K562 (cell line): Measurements from ENCODE around the gene RAP1GAP2. TPM values are rescaled to one million over a fixed set of nuclear protein-coding genes. Genes with fewer than 3 reads are reported as not detected.

Source experiments
- ATAC-seq: fragments of 200-7000 bp; cut with Tn5 transposase; 3 replicates; pipeline ENCODE4 v1.9.1; 2020; ENCODE audit warnings: moderate library complexity
- BruUV-seq: library from RNA; stranded (reverse); fragments of 400-500 nt; replicated peaks from 2 replicates; lab custom pipeline; 2021; lab: Mats Ljungman, UMichigan
- CTCF ChIA-PET: fragments of 300-600 bp; formaldehyde crosslinking; extraction: SDS; loops from one replicate; lab custom pipeline; 2021; ENCODE audit warnings: low intra/inter-chr PET ratio; lab: Yijun Ruan, JAX
- POLR2A ChIA-PET: fragments of 300-600, 350-650 bp; sonication (Branson Sonifier 250); formaldehyde crosslinking; extraction: SDS; loops from one replicate; lab custom pipeline; 2021; ENCODE audit warnings: antibody characterized with exemption, inconsistent platforms; lab: Yijun Ruan, JAX
- DNase-seq, 4 experiments: peaks; one replicate each; pipeline versions ENCODE4 v3.0.0 to v3.0.0-alpha.2; 2011 to 2018; ENCODE audit warnings: low spot score in 3 of 4, mixed read lengths in 3 of 4; ENCODE audit errors: extremely low read depth in 1 of 4
- FAIRE-seq: peaks from 2 replicates; lab custom pipeline; 2011; peaks lifted over from hg19 to GRCh38; lab: Jason Lieb, UNC
- H2AFZ ChIP-seq: 2 replicates; pipeline ENCODE4 v1.6.0; 2011; ENCODE audit warnings: low read depth, low read length, control low read depth, inconsistent platforms
- H3K27ac ChIP-seq: fragments of 200-600 bp; 3 replicates; pipeline ENCODE4 v1.8.0; 2011; ENCODE audit warnings: low read depth, mild to moderate bottlenecking, control low read depth, inconsistent platforms, low read length, moderate library complexity, mixed read lengths; ENCODE audit errors: extremely low read depth
- H3K27me3 ChIP-seq, 2 experiments: fragments of 300-600 bp in 1 of 2; 2 replicates in 1 of 2; 3 replicates in 1 of 2; pipeline versions ENCODE4 v1.6.0 to v1.8.0; 2011; ENCODE audit warnings: inconsistent platforms in 2 of 2, low read length in 2 of 2, mild to moderate bottlenecking in 1 of 2, mixed read lengths in 1 of 2, moderate library complexity in 1 of 2; ENCODE audit not compliant: control insufficient read depth in 2 of 2, insufficient read depth in 2 of 2
- H3K36me3 ChIP-seq: fragments of 300-600 bp; 3 replicates; pipeline ENCODE4 v1.8.0; 2011; ENCODE audit warnings: mild to moderate bottlenecking, low read length, inconsistent platforms; ENCODE audit not compliant: control insufficient read depth, insufficient read depth
- H3K4me1 ChIP-seq, 2 experiments: fragments of 200-600 bp in 1 of 2; replicated peaks in 1 of 2; 2 replicates in 1 of 2; 3 replicates in 1 of 2; pipeline versions ENCODE4 v1.5.1 to v1.8.0; 2011; ENCODE audit warnings: inconsistent platforms in 2 of 2, low read length in 2 of 2, mild to moderate bottlenecking in 1 of 2, mixed read lengths in 1 of 2, moderate library complexity in 1 of 2; ENCODE audit not compliant: control insufficient read depth in 2 of 2, insufficient read depth in 2 of 2
- H3K4me2 ChIP-seq: 2 replicates; pipeline ENCODE4 v1.6.1; 2011; ENCODE audit warnings: low read length, control low read depth, inconsistent platforms, mixed read lengths; ENCODE audit not compliant: insufficient read depth
- H3K4me3 ChIP-seq: fragments of 200-600 bp; sonication (generic), shearing (Covaris generic); 2 replicates; pipeline ENCODE4 v1.5.1; 2016; ENCODE audit warnings: control low read depth, inconsistent platforms
- H3K79me2 ChIP-seq: fragments of 200-600 bp; 3 replicates; pipeline ENCODE4 v1.8.0; 2011; ENCODE audit warnings: low read length, inconsistent platforms; ENCODE audit not compliant: control insufficient read depth, insufficient read depth
- H3K9ac ChIP-seq, 2 experiments: 2 replicates each; pipeline versions ENCODE4 v1.6.0 to v1.6.1; 2011; ENCODE audit warnings: low read depth in 2 of 2, low read length in 2 of 2, control low read depth in 1 of 2, inconsistent platforms in 1 of 2, mild to moderate bottlenecking in 1 of 2, mixed read lengths in 1 of 2; ENCODE audit not compliant: insufficient read depth in 1 of 2
- H3K9me1 ChIP-seq: one replicate; pipeline ENCODE4 v1.6.0; 2011; ENCODE audit warnings: inconsistent platforms, mild to moderate bottlenecking, low read length, moderate library complexity; ENCODE audit not compliant: control insufficient read depth, insufficient read depth
- H3K9me3 ChIP-seq: replicated peaks from 2 replicates; pipeline ENCODE4 v1.5.1; 2011; ENCODE audit warnings: low read depth, low read length, inconsistent platforms; ENCODE audit not compliant: control insufficient read depth, insufficient read depth
- H4K20me1 ChIP-seq: replicated peaks from 2 replicates; pipeline ENCODE4 v1.6.1; 2011; ENCODE audit warnings: low read length, inconsistent platforms, mixed read lengths; ENCODE audit not compliant: control insufficient read depth, insufficient read depth
- ELF2 ChIP-seq: fragments of 250-450 bp; sonication (Bioruptor Pico); IDR thresholded peaks from 2 replicates; pipeline ENCODE4 v1.5.0; 2021; ENCODE audit warnings: mild to moderate bottlenecking
- POLR2A ChIP-seq: fragments of 450-650 bp; conservative IDR thresholded peaks from 2 replicates; pipeline ENCODE4 v1.6.1; 2016
- ZFX ChIP-seq: sonication (generic); formaldehyde crosslinking; IDR thresholded peaks from 2 replicates; pipeline ENCODE4 v1.8.0; 2022; ENCODE audit warnings: mild to moderate bottlenecking, missing genetic modification reagents, moderate library complexity
- WGBS: fragments of 100-300 bp; shearing (Covaris generic); methylation state at CpG from one replicate; pipeline ENCODE4 v1.1.6; 2016; ENCODE audit warnings: low coverage, mixed read lengths; ENCODE audit not compliant: insufficient coverage; ENCODE audit errors: missing lambda C conversion rate; 5-methylcytosine and 5-hydroxymethylcytosine counted together
- in situ Hi-C: fragments of 300-500 bp; cut with MboI; formaldehyde crosslinking; loops from 4 replicates; pipeline ENCODE4 v1.15.0; 2018; ENCODE audit warnings: inconsistent platforms, mixed read lengths
- intact Hi-C: fragments of 100-400 bp; cut with micrococcal nuclease; formaldehyde crosslinking; loops from 2 replicates; pipeline ENCODE4 v1.14.2; 2022
- polyA plus RNA-seq, 8 experiments: library from polyadenylated mRNA; depleted of rRNA in 4 of 8; stranded (reverse) in 5 of 8; unstranded in 3 of 8; fragments of >200 nt; fragmentation: Nextera tagmentation in 2 of 8; fragmentation: Illumina TruSeq in 1 of 8; extraction: Ambion mirVana in 2 of 8; extraction: Trizol in 1 of 8; gene quantifications; 2 replicates each; pipeline versions ENCODE4 v1.2.1 to v1.2.3, GENCODE V29; 2011 to 2014; ENCODE audit warnings: inconsistent platforms in 1 of 8, missing spikeins in 1 of 8
- total RNA-seq, 7 experiments: library from RNA; depleted of rRNA in 6 of 7; stranded (reverse); fragments of >200 nt in 6 of 7; fragmentation: Illumina TruSeq in 2 of 7; extraction: Trizol in 2 of 7; gene quantifications; 2 replicates each; pipeline versions ENCODE4 v1.2.1 to v1.2.3, GENCODE V29; 2011 to 2021; ENCODE audit warnings: low replicate concordance in 1 of 7
- TF ChIP-seq, protein P1 (sequence below): fragments of 200-600 bp; sonication (generic); IDR thresholded peaks from one replicate; pipeline ENCODE4 v1.6.1; 2012; ENCODE audit warnings: mild to moderate bottlenecking, low read depth, low read length, inconsistent platforms
- TF ChIP-seq, protein P2 (sequence below): fragments of 250-450 bp; sonication (Bioruptor Pico); IDR thresholded peaks from 2 replicates; pipeline ENCODE4 v1.5.0; 2020; ENCODE audit warnings: mild to moderate bottlenecking, borderline replicate concordance

Gene RAP1GAP2
- total and polyA plus RNA-seq, 9 of the 15 experiments (the other 6 are each of a cell fraction or from before 2014, with no cell fraction given), result 0.01 to 1.3 (median 0.42) TPM; not detected in 1

DNA sequence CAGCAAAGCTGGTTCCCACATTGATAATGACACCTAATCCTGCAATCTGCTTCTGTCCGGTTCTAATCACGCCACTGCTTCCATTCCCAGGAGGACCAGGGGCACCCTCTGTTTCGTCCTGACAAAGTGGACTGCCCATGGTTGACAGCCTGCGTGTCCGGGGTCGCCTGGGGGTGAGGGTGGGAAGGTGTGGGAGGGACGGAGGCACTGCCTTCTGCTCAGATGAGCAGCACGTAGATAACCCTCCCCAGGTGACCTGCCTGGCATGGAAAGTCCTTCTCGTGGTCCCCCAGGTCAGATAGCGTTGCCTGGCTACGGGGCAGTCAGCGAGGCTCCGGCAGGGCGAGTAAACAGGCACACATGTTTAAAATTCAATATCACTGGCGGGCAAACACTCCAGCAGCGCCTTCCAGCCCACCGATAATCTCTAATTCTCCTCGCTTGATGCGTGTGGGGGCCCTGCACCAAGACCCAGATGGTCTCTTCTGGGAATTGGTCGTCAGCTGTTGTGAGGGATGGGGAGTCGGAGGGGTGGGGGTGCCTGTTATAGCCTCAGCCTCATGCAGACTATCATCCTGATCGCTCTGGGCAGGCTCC is 132.2 kb downstream of the RAP1GAP2 start:
- H3K4me3 ChIP-seq, result no peak overlapping the region
- under 1% methylated on average over 17 of the region's 22 CpGs for WGBS
- intact Hi-C loops (no loop called here), in situ Hi-C loops (no loop called here)
- H3K4me1 ChIP-seq, result no peaks in the 10 kb centered on the region; a peak in 2 of 5 replicates
- H3K9me3 ChIP-seq, result no peaks in the 10 kb centered on the region
- no peaks in the 10 kb centered on the region for H3K79me2 ChIP-seq
- POLR2A ChIA-PET, result interaction anchor here (0.6 kb wide), 1 partner anchor 131 kb away, joined by 3 read pairs; no protein-coding TSS in a partner anchor
- no peak overlapping the region for H2AFZ ChIP-seq
- H3K27ac ChIP-seq, result no peak overlapping the region
- H4K20me1 ChIP-seq, result no peaks in the 10 kb centered on the region; the same call in 1 of the 2 replicates
- peaks cover 0 to 57% of the 10 kb centered on the region in 2 experiments; a peak in 4 of 5 replicates for H3K27me3 ChIP-seq
- no peak overlapping the region for H3K4me2 ChIP-seq
- CTCF ChIA-PET, result no interaction called here
- BruUV-seq, result no TSS peak
- no peak for DNase-seq
- FAIRE-seq, result no peak
- ATAC-seq, result no peak
- no peaks in the 10 kb centered on the region for H3K9me1 ChIP-seq
- no peak overlapping the region for H3K9ac ChIP-seq
- no peaks in the 10 kb centered on the region for H3K36me3 ChIP-seq
- TF ChIP-seq ZFX (no peak), POLR2A (no peak), ELF2 (no peak)
- TF ChIP-seq, protein P1, sequence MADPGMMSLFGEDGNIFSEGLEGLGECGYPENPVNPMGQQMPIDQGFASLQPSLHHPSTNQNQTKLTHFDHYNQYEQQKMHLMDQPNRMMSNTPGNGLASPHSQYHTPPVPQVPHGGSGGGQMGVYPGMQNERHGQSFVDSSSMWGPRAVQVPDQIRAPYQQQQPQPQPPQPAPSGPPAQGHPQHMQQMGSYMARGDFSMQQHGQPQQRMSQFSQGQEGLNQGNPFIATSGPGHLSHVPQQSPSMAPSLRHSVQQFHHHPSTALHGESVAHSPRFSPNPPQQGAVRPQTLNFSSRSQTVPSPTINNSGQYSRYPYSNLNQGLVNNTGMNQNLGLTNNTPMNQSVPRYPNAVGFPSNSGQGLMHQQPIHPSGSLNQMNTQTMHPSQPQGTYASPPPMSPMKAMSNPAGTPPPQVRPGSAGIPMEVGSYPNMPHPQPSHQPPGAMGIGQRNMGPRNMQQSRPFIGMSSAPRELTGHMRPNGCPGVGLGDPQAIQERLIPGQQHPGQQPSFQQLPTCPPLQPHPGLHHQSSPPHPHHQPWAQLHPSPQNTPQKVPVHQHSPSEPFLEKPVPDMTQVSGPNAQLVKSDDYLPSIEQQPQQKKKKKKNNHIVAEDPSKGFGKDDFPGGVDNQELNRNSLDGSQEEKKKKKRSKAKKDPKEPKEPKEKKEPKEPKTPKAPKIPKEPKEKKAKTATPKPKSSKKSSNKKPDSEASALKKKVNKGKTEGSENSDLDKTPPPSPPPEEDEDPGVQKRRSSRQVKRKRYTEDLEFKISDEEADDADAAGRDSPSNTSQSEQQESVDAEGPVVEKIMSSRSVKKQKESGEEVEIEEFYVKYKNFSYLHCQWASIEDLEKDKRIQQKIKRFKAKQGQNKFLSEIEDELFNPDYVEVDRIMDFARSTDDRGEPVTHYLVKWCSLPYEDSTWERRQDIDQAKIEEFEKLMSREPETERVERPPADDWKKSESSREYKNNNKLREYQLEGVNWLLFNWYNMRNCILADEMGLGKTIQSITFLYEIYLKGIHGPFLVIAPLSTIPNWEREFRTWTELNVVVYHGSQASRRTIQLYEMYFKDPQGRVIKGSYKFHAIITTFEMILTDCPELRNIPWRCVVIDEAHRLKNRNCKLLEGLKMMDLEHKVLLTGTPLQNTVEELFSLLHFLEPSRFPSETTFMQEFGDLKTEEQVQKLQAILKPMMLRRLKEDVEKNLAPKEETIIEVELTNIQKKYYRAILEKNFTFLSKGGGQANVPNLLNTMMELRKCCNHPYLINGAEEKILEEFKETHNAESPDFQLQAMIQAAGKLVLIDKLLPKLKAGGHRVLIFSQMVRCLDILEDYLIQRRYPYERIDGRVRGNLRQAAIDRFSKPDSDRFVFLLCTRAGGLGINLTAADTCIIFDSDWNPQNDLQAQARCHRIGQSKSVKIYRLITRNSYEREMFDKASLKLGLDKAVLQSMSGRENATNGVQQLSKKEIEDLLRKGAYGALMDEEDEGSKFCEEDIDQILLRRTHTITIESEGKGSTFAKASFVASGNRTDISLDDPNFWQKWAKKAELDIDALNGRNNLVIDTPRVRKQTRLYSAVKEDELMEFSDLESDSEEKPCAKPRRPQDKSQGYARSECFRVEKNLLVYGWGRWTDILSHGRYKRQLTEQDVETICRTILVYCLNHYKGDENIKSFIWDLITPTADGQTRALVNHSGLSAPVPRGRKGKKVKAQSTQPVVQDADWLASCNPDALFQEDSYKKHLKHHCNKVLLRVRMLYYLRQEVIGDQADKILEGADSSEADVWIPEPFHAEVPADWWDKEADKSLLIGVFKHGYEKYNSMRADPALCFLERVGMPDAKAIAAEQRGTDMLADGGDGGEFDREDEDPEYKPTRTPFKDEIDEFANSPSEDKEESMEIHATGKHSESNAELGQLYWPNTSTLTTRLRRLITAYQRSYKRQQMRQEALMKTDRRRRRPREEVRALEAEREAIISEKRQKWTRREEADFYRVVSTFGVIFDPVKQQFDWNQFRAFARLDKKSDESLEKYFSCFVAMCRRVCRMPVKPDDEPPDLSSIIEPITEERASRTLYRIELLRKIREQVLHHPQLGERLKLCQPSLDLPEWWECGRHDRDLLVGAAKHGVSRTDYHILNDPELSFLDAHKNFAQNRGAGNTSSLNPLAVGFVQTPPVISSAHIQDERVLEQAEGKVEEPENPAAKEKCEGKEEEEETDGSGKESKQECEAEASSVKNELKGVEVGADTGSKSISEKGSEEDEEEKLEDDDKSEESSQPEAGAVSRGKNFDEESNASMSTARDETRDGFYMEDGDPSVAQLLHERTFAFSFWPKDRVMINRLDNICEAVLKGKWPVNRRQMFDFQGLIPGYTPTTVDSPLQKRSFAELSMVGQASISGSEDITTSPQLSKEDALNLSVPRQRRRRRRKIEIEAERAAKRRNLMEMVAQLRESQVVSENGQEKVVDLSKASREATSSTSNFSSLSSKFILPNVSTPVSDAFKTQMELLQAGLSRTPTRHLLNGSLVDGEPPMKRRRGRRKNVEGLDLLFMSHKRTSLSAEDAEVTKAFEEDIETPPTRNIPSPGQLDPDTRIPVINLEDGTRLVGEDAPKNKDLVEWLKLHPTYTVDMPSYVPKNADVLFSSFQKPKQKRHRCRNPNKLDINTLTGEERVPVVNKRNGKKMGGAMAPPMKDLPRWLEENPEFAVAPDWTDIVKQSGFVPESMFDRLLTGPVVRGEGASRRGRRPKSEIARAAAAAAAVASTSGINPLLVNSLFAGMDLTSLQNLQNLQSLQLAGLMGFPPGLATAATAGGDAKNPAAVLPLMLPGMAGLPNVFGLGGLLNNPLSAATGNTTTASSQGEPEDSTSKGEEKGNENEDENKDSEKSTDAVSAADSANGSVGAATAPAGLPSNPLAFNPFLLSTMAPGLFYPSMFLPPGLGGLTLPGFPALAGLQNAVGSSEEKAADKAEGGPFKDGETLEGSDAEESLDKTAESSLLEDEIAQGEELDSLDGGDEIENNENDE, result no peak
- TF ChIP-seq, protein P2, sequence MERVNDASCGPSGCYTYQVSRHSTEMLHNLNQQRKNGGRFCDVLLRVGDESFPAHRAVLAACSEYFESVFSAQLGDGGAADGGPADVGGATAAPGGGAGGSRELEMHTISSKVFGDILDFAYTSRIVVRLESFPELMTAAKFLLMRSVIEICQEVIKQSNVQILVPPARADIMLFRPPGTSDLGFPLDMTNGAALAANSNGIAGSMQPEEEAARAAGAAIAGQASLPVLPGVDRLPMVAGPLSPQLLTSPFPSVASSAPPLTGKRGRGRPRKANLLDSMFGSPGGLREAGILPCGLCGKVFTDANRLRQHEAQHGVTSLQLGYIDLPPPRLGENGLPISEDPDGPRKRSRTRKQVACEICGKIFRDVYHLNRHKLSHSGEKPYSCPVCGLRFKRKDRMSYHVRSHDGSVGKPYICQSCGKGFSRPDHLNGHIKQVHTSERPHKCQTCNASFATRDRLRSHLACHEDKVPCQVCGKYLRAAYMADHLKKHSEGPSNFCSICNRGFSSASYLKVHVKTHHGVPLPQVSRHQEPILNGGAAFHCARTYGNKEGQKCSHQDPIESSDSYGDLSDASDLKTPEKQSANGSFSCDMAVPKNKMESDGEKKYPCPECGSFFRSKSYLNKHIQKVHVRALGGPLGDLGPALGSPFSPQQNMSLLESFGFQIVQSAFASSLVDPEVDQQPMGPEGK, result no peak
